Skeletal muscle tissue (tissue), 2 donors: Measurements from ENCODE around the gene JMY. TPM values are rescaled to one million over a fixed set of nuclear protein-coding genes. Genes with fewer than 3 reads are reported as not detected.

Experiments used
- small RNA-seq: library from RNA; depleted of rRNA; stranded (forward); fragments of <200 nt; gene quantifications from one replicate; pipeline ENCODE3, GENCODE V24; 2014
- total RNA-seq: library from RNA; depleted of rRNA; stranded (reverse); fragments of >200 nt; gene quantifications from one replicate; pipeline ENCODE4 v1.2.3, GENCODE V29; 2014

Gene JMY
- total RNA-seq, 1 donor from 2014 or later: 10.4 TPM

Small RNA genes within 50 kb of the gene (small RNA-seq; reads per million reads assigned to genes)
- not detected for gene AC016559.1
- gene RF00425: not detected

Other genes starting within 250 kb of the JMY start
- 3.1 TPM for gene DMGDH, start 166.5 kb upstream of the JMY start, total RNA-seq
- gene BHMT2, start 166.4 kb upstream of the JMY start, total RNA-seq: 1.0 TPM
- gene BHMT, start 124.3 kb upstream of the JMY start, total RNA-seq: 1.0 TPM